Measurements from ENCODE around the gene CMSS1. TPM values are rescaled to one million over a fixed set of nuclear protein-coding genes. Genes with fewer than 3 reads are reported as not detected.

Gene CMSS1
- polyA plus RNA-seq, 2 of the 4 experiments (the other 2 are of a cell fraction): 61.1 to 62.9 TPM

DNA sequence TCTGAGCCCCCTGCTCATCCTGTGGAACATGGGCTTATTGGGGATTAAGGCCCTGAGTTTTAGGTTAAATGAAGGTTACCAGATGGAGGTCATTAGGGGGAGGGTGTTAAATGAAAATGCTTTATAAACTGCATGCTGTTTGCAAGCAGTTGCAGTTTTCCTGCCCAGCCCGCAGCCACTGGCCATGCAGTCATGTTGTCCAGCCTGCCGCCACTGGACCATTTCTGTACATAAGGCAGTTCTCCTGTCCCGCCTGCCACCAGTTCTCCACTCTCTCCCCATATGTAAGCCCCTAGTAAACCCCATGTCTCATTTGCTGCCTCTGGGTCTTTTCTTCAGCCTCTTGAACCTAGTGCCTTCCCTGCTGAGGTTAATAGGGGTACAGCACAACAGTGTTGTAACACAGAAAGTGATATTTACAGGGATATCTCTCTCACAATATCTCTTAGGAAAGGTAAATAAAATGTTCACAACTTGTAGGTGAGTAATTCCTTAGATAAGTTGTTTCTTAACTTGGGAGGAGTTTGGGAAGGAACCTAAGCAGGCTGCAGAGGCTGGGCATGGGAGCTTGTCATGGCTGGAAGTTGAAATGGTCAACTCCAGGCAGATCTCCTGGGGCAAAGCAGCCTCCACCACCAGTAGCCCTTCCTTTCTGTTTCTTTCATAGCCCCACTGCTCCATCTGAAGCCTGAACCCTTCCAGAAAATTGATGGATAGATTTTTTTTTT lies 148.2 kb downstream of the CMSS1 start:
- no peak for FAIRE-seq

DNA sequence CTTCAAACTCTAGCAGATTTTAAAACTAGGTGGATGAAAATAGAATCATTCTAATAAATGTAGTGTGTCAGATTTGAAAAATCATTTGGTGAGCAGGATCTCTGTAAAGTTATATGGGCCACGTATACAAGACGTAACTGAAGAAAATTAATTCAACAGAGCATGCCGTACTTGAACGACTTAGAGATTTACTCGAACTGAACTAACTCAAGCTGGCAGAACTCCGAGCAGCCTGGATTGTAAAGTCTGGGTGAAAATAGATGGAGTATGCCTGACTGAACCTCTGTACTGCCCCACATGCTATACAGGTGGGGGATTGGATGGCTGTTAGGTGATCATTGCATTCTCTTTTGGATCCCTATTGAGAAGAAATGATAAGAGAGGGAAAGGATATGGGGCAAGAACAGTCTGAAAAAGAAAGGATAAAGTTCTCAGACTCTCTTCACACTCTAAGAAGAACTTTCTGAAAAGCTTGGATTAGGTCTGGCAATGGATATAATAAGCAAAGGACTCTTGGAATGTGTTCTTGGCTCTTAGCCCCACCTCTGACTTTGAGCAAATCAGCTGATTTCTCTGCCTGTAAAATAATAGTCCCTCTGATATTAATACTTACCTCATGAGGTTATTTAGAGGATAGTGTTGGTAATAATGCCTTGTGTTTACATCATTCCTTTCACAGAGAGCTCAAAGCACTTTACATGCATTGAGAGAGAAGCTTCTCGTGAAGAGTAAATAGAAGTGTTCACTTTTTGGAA lies 149.2 kb downstream of the CMSS1 start:
- ChIA-PET POLR2A (no interaction called here), CTCF (interaction anchor here (1.0 to 1.5 kb wide), 2 partner anchors 13 to 103 kb away, joined by 3 to 4 read pairs; no protein-coding TSS in a partner anchor)
- no peak for FAIRE-seq
- Histone ChIP-seq H3K9me3 (no peaks in the 10 kb centered on the region), H3K27ac (no peak overlapping the region), H3K4me3 (no peak overlapping the region), H3K4me2 (no peak overlapping the region), H3K4me1 (peaks cover 12% of the 10 kb centered on the region; the same call in 2 of the 3 replicates)
- TF ChIP-seq PHF8 (IDR thresholded peaks at IDR 0.05; ENCODE audit: borderline replicate concordance, low read depth) (no peak), FOXS1 (CRISPR knock-in tag; IDR thresholded peaks at IDR 0.05) (no peak), CHD4 (IDR thresholded peaks at IDR 0.05; ENCODE audit: borderline replicate concordance) (no peak), EHF (CRISPR knock-in tag; IDR thresholded peaks at IDR 0.05) (no peak), CBX8 (IDR thresholded peaks at IDR 0.05) (no peak), RAD21 (conservative IDR thresholded peaks at IDR 0.05 in 1 of 2, IDR thresholded peaks at IDR 0.05 in 1 of 2) (no peak), FOSB (CRISPR knock-in tag; IDR thresholded peaks at IDR 0.05) (no peak), JUN (IDR thresholded peaks at IDR 0.05) (no peak), SREBF2 (IDR thresholded peaks at IDR 0.05) (no peak), CEBPB (IDR thresholded peaks at IDR 0.05) (no peak), EHMT2 (IDR thresholded peaks at IDR 0.05; ENCODE audit: low read depth) (no peak), NFE2L2 (conservative IDR thresholded peaks at IDR 0.05; ENCODE audit: low read length) (no peak), TP53 (CRISPR knock-in tag; IDR thresholded peaks at IDR 0.05) (no peak), KDM1A (IDR thresholded peaks at IDR 0.05; ENCODE audit: low read depth) (no peak)
- TF ChIP-seq, protein P1, sequence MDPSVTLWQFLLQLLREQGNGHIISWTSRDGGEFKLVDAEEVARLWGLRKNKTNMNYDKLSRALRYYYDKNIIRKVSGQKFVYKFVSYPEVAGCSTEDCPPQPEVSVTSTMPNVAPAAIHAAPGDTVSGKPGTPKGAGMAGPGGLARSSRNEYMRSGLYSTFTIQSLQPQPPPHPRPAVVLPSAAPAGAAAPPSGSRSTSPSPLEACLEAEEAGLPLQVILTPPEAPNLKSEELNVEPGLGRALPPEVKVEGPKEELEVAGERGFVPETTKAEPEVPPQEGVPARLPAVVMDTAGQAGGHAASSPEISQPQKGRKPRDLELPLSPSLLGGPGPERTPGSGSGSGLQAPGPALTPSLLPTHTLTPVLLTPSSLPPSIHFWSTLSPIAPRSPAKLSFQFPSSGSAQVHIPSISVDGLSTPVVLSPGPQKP (IDR thresholded peaks at IDR 0.05; ENCODE audit: low read depth, low read length): no peak
- TF ChIP-seq, protein P2, sequence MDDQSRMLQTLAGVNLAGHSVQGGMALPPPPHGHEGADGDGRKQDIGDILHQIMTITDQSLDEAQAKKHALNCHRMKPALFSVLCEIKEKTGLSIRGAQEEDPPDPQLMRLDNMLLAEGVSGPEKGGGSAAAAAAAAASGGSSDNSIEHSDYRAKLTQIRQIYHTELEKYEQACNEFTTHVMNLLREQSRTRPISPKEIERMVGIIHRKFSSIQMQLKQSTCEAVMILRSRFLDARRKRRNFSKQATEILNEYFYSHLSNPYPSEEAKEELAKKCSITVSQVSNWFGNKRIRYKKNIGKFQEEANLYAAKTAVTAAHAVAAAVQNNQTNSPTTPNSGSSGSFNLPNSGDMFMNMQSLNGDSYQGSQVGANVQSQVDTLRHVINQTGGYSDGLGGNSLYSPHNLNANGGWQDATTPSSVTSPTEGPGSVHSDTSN (IDR thresholded peaks at IDR 0.05): no peak
- TF ChIP-seq, protein P3, sequence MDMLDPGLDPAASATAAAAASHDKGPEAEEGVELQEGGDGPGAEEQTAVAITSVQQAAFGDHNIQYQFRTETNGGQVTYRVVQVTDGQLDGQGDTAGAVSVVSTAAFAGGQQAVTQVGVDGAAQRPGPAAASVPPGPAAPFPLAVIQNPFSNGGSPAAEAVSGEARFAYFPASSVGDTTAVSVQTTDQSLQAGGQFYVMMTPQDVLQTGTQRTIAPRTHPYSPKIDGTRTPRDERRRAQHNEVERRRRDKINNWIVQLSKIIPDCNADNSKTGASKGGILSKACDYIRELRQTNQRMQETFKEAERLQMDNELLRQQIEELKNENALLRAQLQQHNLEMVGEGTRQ (IDR thresholded peaks at IDR 0.05): no peak
- WGBS (ENCODE audit: missing lambda C conversion rate): 90% methylated on average over 7 of the region's 7 CpGs
- DNase-seq (ENCODE audit: low read depth in 1 of 2, low spot score in 1 of 2): no peak
- no peak for ATAC-seq

More for the DNA sequence above, 148.2 kb downstream of the CMSS1 start:
- no peak overlapping the region for H3K4me3 ChIP-seq
- no peak overlapping the region for H3K27ac ChIP-seq
- POLR2A ChIA-PET: no interaction called here
- TF ChIP-seq RNF2 (IDR thresholded peaks at IDR 0.05; ENCODE audit: borderline replicate concordance, low read depth): no peak
- no peak for TF ChIP-seq CHD4 (IDR thresholded peaks at IDR 0.05; ENCODE audit: borderline replicate concordance)
- TF ChIP-seq TFCP2L1 (CRISPR knock-in tag; IDR thresholded peaks at IDR 0.05): no peak
- TF ChIP-seq, protein P2 (IDR thresholded peaks at IDR 0.05): no peak
- TF ChIP-seq RAD21 (conservative IDR thresholded peaks at IDR 0.05 in 1 of 2, IDR thresholded peaks at IDR 0.05 in 1 of 2): no peak
- TF ChIP-seq SREBF2 (IDR thresholded peaks at IDR 0.05): no peak
- no peak for TF ChIP-seq EHF (CRISPR knock-in tag; IDR thresholded peaks at IDR 0.05)
- no peak for TF ChIP-seq BHLHE40 (IDR thresholded peaks at IDR 0.05; ENCODE audit: low read depth, low read length)
- no peaks in the 10 kb centered on the region for H3K9me3 ChIP-seq
- CTCF ChIA-PET: no interaction called here
- ATAC-seq (no peak), DNase-seq (ENCODE audit: low read depth in 1 of 2, low spot score in 1 of 2) (no peak)
- H3K4me1 ChIP-seq: peaks cover 12% of the 10 kb centered on the region; the same call in 2 of the 3 replicates
- no peak overlapping the region for H3K4me2 ChIP-seq
- 90% methylated on average over 3 of the region's 3 CpGs for WGBS (ENCODE audit: missing lambda C conversion rate)

Measured in A549 (cell line).